ENCODE results near the gene EFNA1.

DNA sequence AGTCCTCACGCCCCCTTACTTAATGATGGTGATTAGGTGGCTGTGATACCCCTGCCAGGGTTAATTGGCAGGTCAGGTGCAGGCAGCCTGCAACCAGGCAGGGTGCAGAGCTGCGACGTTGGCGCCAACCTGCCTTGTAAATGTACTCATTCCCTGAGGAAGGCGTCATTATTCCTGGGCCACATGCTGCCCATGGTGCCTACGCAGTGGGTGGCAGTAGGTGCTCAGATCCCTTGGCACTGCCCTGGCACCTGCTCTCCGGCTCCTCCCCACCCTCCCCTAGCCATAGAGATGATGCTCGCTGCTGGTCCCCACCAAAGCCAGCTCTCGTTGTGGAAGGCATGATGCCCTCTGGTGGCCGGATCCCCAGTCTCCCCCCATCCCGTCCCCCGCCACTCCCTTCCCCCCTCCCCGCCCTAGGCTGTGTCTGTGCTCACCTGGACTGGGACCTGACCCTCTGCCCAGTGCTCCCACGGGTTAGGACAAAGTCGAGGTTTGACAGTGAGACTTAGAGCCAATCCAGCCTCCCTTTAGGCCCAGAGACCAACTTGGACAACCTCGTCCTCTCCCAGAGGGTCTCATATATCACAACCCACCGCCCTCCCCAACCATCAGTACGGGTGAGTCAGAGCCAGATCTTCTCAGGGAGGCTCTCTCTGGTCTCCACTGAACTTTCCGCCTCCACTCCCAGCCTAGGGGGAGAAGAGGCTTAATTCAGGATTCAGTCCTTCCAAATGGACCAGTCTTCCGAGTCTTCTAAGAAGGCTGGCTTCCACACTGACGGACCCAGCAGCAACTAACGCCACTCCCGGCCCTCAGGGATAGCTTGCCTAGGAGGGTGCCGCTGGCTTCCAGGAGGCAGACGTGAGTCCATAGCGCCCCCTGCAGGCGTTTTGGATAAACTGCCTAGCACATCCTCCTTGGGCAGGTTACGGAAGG is 39.8 kb downstream of the EFNA1 start:
- TF ChIP-seq POLR2AphosphoS5 (IDR thresholded peaks at IDR 0.05; ENCODE audit: low read depth, low read length) (no peak), TAF1 (IDR thresholded peaks at IDR 0.05; ENCODE audit: borderline replicate concordance, low read depth, low read length) (no peak)
